ENCODE results near the gene MIGA2.

DNA sequence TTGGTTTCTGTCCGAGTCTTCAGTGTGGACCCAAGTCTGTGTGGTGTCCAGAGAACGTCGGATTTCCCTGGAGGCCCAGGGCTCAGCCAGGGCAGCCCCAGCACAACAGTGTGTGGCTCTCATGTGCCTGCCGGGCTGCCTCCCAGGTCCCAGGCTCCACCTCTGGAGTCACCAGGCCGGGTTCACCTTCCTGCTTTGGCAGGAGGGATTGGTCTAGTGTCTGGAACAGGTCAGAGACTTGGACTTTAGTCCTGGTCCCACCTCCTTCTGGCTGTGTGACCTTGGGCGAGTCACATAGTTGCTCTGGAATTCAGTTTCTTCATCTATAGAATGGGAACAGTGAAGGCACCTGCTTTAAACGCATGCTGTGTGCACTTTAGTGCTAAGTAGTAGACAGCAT lies 47.7 kb downstream of the MIGA2 start:
- TF ChIP-seq, protein P1, sequence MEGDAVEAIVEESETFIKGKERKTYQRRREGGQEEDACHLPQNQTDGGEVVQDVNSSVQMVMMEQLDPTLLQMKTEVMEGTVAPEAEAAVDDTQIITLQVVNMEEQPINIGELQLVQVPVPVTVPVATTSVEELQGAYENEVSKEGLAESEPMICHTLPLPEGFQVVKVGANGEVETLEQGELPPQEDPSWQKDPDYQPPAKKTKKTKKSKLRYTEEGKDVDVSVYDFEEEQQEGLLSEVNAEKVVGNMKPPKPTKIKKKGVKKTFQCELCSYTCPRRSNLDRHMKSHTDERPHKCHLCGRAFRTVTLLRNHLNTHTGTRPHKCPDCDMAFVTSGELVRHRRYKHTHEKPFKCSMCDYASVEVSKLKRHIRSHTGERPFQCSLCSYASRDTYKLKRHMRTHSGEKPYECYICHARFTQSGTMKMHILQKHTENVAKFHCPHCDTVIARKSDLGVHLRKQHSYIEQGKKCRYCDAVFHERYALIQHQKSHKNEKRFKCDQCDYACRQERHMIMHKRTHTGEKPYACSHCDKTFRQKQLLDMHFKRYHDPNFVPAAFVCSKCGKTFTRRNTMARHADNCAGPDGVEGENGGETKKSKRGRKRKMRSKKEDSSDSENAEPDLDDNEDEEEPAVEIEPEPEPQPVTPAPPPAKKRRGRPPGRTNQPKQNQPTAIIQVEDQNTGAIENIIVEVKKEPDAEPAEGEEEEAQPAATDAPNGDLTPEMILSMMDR (IDR thresholded peaks at IDR 0.05), result no peak
- no peak for TF ChIP-seq POLR2A (IDR thresholded peaks at IDR 0.05)
